SK-N-SH (cell line): Measurements from ENCODE around the gene CIP2A.

Source experiments
- CTCF ChIP-seq: fragments of 200-600 bp; sonication (generic); IDR thresholded peaks from 2 replicates; pipeline ENCODE4 v1.6.1; 2017; ENCODE audit warnings: antibody characterized with exemption, mild to moderate bottlenecking, moderate library complexity
- EZH2phosphoT487 ChIP-seq: fragments of 200-600 bp; sonication (generic); IDR thresholded peaks from 2 replicates; pipeline ENCODE4 v1.6.1; 2017; ENCODE audit warnings: low read depth, mixed run types, mild to moderate bottlenecking, antibody characterized with exemption, moderate library complexity, borderline replicate concordance
- GABPA ChIP-seq: IDR thresholded peaks from 2 replicates; pipeline ENCODE4 v1.4.0; 2012; ENCODE audit warnings: low read depth, mild to moderate bottlenecking
- JUND ChIP-seq: IDR thresholded peaks from 2 replicates; pipeline ENCODE4 v1.4.0; 2012
- RXRA ChIP-seq: IDR thresholded peaks from 2 replicates; pipeline ENCODE4 v1.4.0; 2012; ENCODE audit warnings: low read depth, mild to moderate bottlenecking, borderline replicate concordance
- SIN3A ChIP-seq: IDR thresholded peaks from 2 replicates; pipeline ENCODE4 v1.6.1; 2012; ENCODE audit warnings: low read depth, mild to moderate bottlenecking, low read length, moderate library complexity, borderline replicate concordance
- TAF1 ChIP-seq: IDR thresholded peaks from 2 replicates; pipeline ENCODE4 v1.6.1; 2012; ENCODE audit warnings: low read depth, mild to moderate bottlenecking, low read length, moderate library complexity, borderline replicate concordance
- TCF12 ChIP-seq: IDR thresholded peaks from 2 replicates; pipeline ENCODE4 v1.4.0; 2012
- ZBTB33 ChIP-seq: IDR thresholded peaks from 2 replicates; pipeline ENCODE4 v1.4.0; 2012; ENCODE audit warnings: low read depth, borderline replicate concordance
- TF ChIP-seq, protein P1 (sequence below): IDR thresholded peaks from 2 replicates; pipeline ENCODE4 v1.4.0; 2012; ENCODE audit warnings: low read depth
- TF ChIP-seq, protein P2 (sequence below): fragments of 150-350 bp; IDR thresholded peaks from 2 replicates; pipeline ENCODE4 v1.6.1; 2017; ENCODE audit warnings: antibody characterized with exemption, low read length, low read depth, borderline replicate concordance

GRCh38 chr3:108524537-108524936 lies 64.7 kb downstream of the CIP2A start:
- TF ChIP-seq, protein P1, sequence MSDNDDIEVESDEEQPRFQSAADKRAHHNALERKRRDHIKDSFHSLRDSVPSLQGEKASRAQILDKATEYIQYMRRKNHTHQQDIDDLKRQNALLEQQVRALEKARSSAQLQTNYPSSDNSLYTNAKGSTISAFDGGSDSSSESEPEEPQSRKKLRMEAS = no peak
- TF ChIP-seq CTCF (no peak), RXRA (no peak), JUND (no peak), TCF12 (no peak), TAF1 (no peak), EZH2phosphoT487 (no peak), GABPA (no peak), SIN3A (no peak), ZBTB33 (no peak)
- TF ChIP-seq, protein P2, sequence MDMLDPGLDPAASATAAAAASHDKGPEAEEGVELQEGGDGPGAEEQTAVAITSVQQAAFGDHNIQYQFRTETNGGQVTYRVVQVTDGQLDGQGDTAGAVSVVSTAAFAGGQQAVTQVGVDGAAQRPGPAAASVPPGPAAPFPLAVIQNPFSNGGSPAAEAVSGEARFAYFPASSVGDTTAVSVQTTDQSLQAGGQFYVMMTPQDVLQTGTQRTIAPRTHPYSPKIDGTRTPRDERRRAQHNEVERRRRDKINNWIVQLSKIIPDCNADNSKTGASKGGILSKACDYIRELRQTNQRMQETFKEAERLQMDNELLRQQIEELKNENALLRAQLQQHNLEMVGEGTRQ = no peak
